Natural killer cell (primary cell): ENCODE results near the gene GRID1. TPM values are rescaled to one million over a fixed set of nuclear protein-coding genes. Genes with fewer than 3 reads are reported as not detected.

ENCODE experiments used
- ATAC-seq, 3 donors: fragments of 150-1000 bp in 2 of 3; fragments of 200-7000 bp in 1 of 3; cut with Tn5 transposase; 1 replicate in 1 of 3; 2 replicates in 2 of 3; pipeline ENCODE4 v1.10.0; 2021; ENCODE audit warnings: mild to moderate bottlenecking in 2 of 3, moderate library complexity in 2 of 3
- DNase-seq, 2 donors: peaks; one replicate each; pipeline versions ENCODE4 v3.0.0 to v3.0.0-alpha.2; 2013 to 2021; ENCODE audit warnings: mixed read lengths in 1 of 2
- H3K27ac ChIP-seq: one replicate; pipeline ENCODE4 v1.5.1; 2013; ENCODE audit warnings: mild to moderate bottlenecking, low read length
- H3K27me3 ChIP-seq: one replicate; pipeline ENCODE4 v1.6.1; 2013; ENCODE audit warnings: low read length; ENCODE audit not compliant: control insufficient read depth, insufficient read depth
- H3K36me3 ChIP-seq: one replicate; pipeline ENCODE4 v1.6.1; 2013; ENCODE audit warnings: low read length; ENCODE audit not compliant: control insufficient read depth, insufficient read depth
- H3K4me1 ChIP-seq: one replicate; pipeline ENCODE4 v1.6.1; 2013; ENCODE audit warnings: low read length; ENCODE audit not compliant: control insufficient read depth, insufficient read depth
- H3K4me3 ChIP-seq: one replicate; pipeline ENCODE4 v1.5.1; 2013; ENCODE audit warnings: low read length
- H3K9me3 ChIP-seq: one replicate; pipeline ENCODE4 v1.6.1; 2013; ENCODE audit warnings: low read length; ENCODE audit not compliant: control insufficient read depth, insufficient read depth
- H3K27ac Mint-ChIP-seq, 2 donors: one replicate each; pipeline ENCODE4 v1.8.0; 2022; ENCODE audit warnings: mild to moderate bottlenecking in 2 of 2, mixed read lengths in 2 of 2, moderate library complexity in 1 of 2
- H3K27me3 Mint-ChIP-seq, 2 donors: one replicate each; pipeline ENCODE4 v1.8.0; 2022; ENCODE audit warnings: low read depth in 2 of 2, mixed read lengths in 2 of 2
- H3K36me3 Mint-ChIP-seq: one replicate; pipeline ENCODE4 v1.8.0; 2022; ENCODE audit warnings: mixed read lengths
- H3K4me1 Mint-ChIP-seq, 2 donors: one replicate each; pipeline ENCODE4 v1.8.0; 2022; ENCODE audit warnings: mixed read lengths in 2 of 2
- H3K4me3 Mint-ChIP-seq: one replicate; pipeline ENCODE4 v1.8.0; 2022; ENCODE audit warnings: mild to moderate bottlenecking, moderate library complexity, mixed read lengths
- H3K9me3 Mint-ChIP-seq, 2 donors: one replicate each; pipeline ENCODE4 v1.8.0; 2022; ENCODE audit warnings: mixed read lengths in 2 of 2
- CTCF ChIP-seq: fragments of 200-600 bp; IDR thresholded peaks from one replicate; pipeline ENCODE4 v1.8.0; 2022; ENCODE audit warnings: antibody characterized with exemption
- WGBS: methylation state at CpG from one replicate; pipeline ENCODE4 v1.1.7; 2013; ENCODE audit warnings: missing lambda C conversion rate; ENCODE audit not compliant: insufficient coverage; 5-methylcytosine and 5-hydroxymethylcytosine counted together
- intact Hi-C: fragments of 100-400 bp; cut with micrococcal nuclease; formaldehyde crosslinking; loops from one replicate; pipeline ENCODE4 v1.14.2; 2022
- total RNA-seq, 4 donors: library from RNA; stranded (reverse); fragments of 120-200 nt in 1 of 4; gene quantifications; one replicate each; pipeline versions ENCODE4 v1.2.3 to v1.2.4, GENCODE V29; 2013 to 2022

The GRID1 gene
- total RNA-seq, 3 donors from 2014 or later (not counting 1 experiment from before 2014, with no cell fraction given): not detected

GRCh38 chr10:86360657-86361056 is 5.9 kb downstream of the GRID1 start:
- intact Hi-C loops: no loop called here
- no peak overlapping the region for H3K4me3 ChIP-seq
- DNase-seq (no peak), ATAC-seq (no peak)
- Mint-ChIP-seq H3K9me3 (no peaks in the 10 kb centered on the region), H3K27me3 (peaks cover 22 to 26% of the 10 kb centered on the region in 2 donors), H3K36me3 (no peaks in the 10 kb centered on the region), H3K4me1 (peaks cover 0 to 11% of the 10 kb centered on the region in 2 donors), H3K4me3 (no peak overlapping the region), H3K27ac (no peak overlapping the region)
- 75% methylated on average over 5 of the region's 5 CpGs for WGBS
- peaks cover 19% of the 10 kb centered on the region for H3K27me3 ChIP-seq
- peaks cover 21% of the 10 kb centered on the region for H3K4me1 ChIP-seq
- no peaks in the 10 kb centered on the region for H3K36me3 ChIP-seq
- no peak for TF ChIP-seq CTCF
- no peak overlapping the region for H3K27ac ChIP-seq
- no peaks in the 10 kb centered on the region for H3K9me3 ChIP-seq

DNA sequence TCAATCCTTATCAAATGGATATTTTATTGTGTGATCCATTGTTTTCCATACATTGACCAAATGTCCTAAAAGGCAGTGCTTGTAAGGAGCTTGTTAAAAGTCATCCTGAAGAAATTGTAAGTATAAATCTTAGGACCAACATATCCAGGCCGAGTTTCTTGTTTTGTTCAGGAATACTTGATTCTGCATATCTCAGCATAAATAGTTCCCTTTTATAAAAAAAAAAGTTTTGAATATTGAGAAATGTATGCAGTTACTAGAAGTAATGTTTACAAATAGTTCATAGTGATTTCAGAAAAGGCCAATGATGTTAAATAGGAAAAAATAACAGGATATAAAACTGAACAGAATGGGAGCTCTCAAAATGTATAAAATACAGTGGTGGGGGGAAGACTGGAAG is 6.6 kb downstream of the GRID1 start:
- Mint-ChIP-seq H3K27me3 (peaks cover 16 to 26% of the 10 kb centered on the region in 2 donors), H3K36me3 (no peaks in the 10 kb centered on the region), H3K9me3 (no peaks in the 10 kb centered on the region), H3K27ac (no peak overlapping the region), H3K4me3 (no peak overlapping the region), H3K4me1 (peaks cover 3 to 9% of the 10 kb centered on the region in 2 donors)
- no peak overlapping the region for H3K27ac ChIP-seq
- H3K36me3 ChIP-seq: no peaks in the 10 kb centered on the region
- no peak overlapping the region for H3K4me3 ChIP-seq
- peaks cover 12% of the 10 kb centered on the region for H3K27me3 ChIP-seq
- intact Hi-C loops: no loop called here
- ATAC-seq: no peak
- no CpG with 5 or more reads among the region's 1 CpG for WGBS
- H3K4me1 ChIP-seq: peaks cover 23% of the 10 kb centered on the region
- no peak for DNase-seq
- no peaks in the 10 kb centered on the region for H3K9me3 ChIP-seq
- TF ChIP-seq CTCF: no peak

GRCh38 chr10:86359111-86359510 is 7.5 kb downstream of the GRID1 start:
- H3K9me3 Mint-ChIP-seq: no peaks in the 10 kb centered on the region
- peaks cover 11 to 26% of the 10 kb centered on the region in 2 donors for H3K27me3 Mint-ChIP-seq
- H3K9me3 ChIP-seq: no peaks in the 10 kb centered on the region
- H3K27ac Mint-ChIP-seq: no peak overlapping the region
- peaks cover 9 to 15% of the 10 kb centered on the region in 2 donors for H3K4me1 Mint-ChIP-seq
- peaks cover 29% of the 10 kb centered on the region for H3K4me1 ChIP-seq
- no peak for TF ChIP-seq CTCF
- H3K4me3 ChIP-seq: no peak overlapping the region
- 91% methylated on average over 7 of the region's 7 CpGs for WGBS
- peaks cover 10% of the 10 kb centered on the region for H3K27me3 ChIP-seq
- H3K36me3 ChIP-seq: no peaks in the 10 kb centered on the region
- intact Hi-C loops: no loop called here
- no peak for ATAC-seq
- no peak for DNase-seq
- H3K4me3 Mint-ChIP-seq: no peak overlapping the region
- no peaks in the 10 kb centered on the region for H3K36me3 Mint-ChIP-seq
- H3K27ac ChIP-seq: no peak overlapping the region

DNA sequence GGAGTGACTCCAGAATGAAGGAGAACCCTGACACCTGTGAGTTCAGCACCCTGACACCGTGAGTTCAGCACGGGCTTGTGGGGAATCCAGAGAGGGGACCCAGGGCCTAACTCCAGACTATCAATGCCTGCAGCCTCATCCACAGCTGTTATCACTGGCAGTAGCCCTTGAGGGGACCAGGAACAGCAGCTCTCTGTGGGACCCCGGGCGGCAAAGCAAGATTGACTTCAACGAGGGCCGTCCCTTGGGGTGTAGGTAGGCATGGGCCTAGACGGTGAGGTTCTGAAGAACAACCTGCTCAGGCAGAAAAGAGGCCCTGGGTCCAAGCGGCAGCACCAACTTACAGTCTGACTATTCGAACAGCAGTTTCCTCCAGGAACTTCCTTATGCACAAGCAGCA is 8.9 kb downstream of the GRID1 start:
- Mint-ChIP-seq H3K36me3 (no peaks in the 10 kb centered on the region), H3K4me3 (no peak overlapping the region), H3K27ac (no peak overlapping the region), H3K9me3 (no peaks in the 10 kb centered on the region), H3K4me1 (peaks cover 9 to 15% of the 10 kb centered on the region in 2 donors), H3K27me3 (peaks cover 7 to 23% of the 10 kb centered on the region in 2 donors)
- Histone ChIP-seq H3K4me3 (no peak overlapping the region), H3K4me1 (peaks cover 29% of the 10 kb centered on the region), H3K36me3 (no peaks in the 10 kb centered on the region), H3K9me3 (no peaks in the 10 kb centered on the region), H3K27me3 (peaks cover 4% of the 10 kb centered on the region), H3K27ac (no peak overlapping the region)
- 85% methylated on average over 9 of the region's 9 CpGs for WGBS
- ATAC-seq (no peak), DNase-seq (no peak)
- intact Hi-C loops: no loop called here
- TF ChIP-seq CTCF: no peak
